ENCODE data around the gene PACRG.

DNA sequence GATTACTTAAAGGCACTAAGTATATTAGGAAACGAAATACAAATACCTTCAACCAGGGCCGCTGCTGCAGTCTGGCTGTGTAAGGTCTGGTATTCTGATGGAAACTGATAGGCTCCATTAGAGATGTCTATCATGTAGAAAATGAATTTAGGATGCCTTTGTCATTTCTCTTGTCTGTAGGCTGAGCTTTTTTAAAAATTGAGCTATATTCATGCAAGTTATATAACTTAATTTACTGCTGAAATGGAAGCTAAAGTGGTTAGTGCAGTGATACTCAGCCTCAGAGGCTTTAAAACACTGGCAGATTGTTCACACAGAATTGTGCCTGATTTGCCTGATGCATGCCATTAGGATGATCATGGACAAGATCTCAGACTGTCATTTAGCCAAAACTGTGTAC lies 400.6 kb downstream of the PACRG start:
- TF ChIP-seq, protein P1, sequence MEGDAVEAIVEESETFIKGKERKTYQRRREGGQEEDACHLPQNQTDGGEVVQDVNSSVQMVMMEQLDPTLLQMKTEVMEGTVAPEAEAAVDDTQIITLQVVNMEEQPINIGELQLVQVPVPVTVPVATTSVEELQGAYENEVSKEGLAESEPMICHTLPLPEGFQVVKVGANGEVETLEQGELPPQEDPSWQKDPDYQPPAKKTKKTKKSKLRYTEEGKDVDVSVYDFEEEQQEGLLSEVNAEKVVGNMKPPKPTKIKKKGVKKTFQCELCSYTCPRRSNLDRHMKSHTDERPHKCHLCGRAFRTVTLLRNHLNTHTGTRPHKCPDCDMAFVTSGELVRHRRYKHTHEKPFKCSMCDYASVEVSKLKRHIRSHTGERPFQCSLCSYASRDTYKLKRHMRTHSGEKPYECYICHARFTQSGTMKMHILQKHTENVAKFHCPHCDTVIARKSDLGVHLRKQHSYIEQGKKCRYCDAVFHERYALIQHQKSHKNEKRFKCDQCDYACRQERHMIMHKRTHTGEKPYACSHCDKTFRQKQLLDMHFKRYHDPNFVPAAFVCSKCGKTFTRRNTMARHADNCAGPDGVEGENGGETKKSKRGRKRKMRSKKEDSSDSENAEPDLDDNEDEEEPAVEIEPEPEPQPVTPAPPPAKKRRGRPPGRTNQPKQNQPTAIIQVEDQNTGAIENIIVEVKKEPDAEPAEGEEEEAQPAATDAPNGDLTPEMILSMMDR (IDR thresholded peaks at IDR 0.05; ENCODE audit: extremely low read depth in 1 of 2, insufficient read depth in 1 of 2, low read depth in 1 of 2, low read length in 2 of 2), result no peak
- TF ChIP-seq MAX (IDR thresholded peaks at IDR 0.05; ENCODE audit: insufficient read depth, insufficient read length), result no peak
